Sigmoid colon (tissue), 7 donors: ENCODE results near the gene FNDC11. TPM values are rescaled to one million over a fixed set of nuclear protein-coding genes. Genes with fewer than 3 reads are reported as not detected.
"Not testable (repeated sequence)": the region's sequence is repeated elsewhere in the genome, so short reads cannot be mapped to it uniquely, and the experiment has no call there.

Source experiments
- DNase-seq: peaks from one replicate; pipeline ENCODE4 v3.0.0-alpha.2; 2019
- H3K27ac ChIP-seq, 4 donors: fragments of 200-600 bp; sonication (generic); one replicate each; pipeline ENCODE4 v1.5.1; 2016 to 2019; ENCODE audit warnings: mild to moderate bottlenecking in 1 of 4
- H3K27me3 ChIP-seq, 3 donors: fragments of 200-600 bp; sonication (generic); one replicate each; pipeline ENCODE4 v1.5.1; 2019; ENCODE audit warnings: mild to moderate bottlenecking in 1 of 3
- H3K36me3 ChIP-seq, 4 donors: fragments of 200-600 bp; sonication (generic); one replicate each; pipeline ENCODE4 v1.5.1; 2016 to 2019
- H3K4me1 ChIP-seq, 4 donors: fragments of 200-600 bp; sonication (generic); one replicate each; pipeline ENCODE4 v1.5.1; 2017 to 2019
- H3K4me3 ChIP-seq, 4 donors: fragments of 200-600 bp; sonication (generic); one replicate each; pipeline ENCODE4 v1.5.1; 2017 to 2019; ENCODE audit warnings: mild to moderate bottlenecking in 2 of 4, moderate library complexity in 1 of 4
- H3K9me3 ChIP-seq, 4 donors: fragments of 200-600 bp in 3 of 4; sonication (generic) in 3 of 4; one replicate each; pipeline versions ENCODE4 v1.5.1 to v1.6.1; 2013 to 2019
- CTCF ChIP-seq, 4 experiments: fragments of 450-650 bp in 3 of 4; fragments of 200-600 bp in 1 of 4; IDR thresholded peaks; one replicate each; pipeline ENCODE4 v1.5.1; 2016 to 2019; ENCODE audit warnings: antibody characterized with exemption in 4 of 4, mild to moderate bottlenecking in 3 of 4, moderate library complexity in 2 of 4
- EP300 ChIP-seq, 4 donors: sonication (generic); formaldehyde crosslinking; IDR thresholded peaks; one replicate each; pipeline ENCODE4 v1.6.1; 2017; ENCODE audit warnings: antibody characterized with exemption in 4 of 4
- POLR2A ChIP-seq, 2 donors: fragments of 450-650 bp; IDR thresholded peaks; one replicate each; pipeline ENCODE4 v1.6.1; 2016; ENCODE audit warnings: antibody characterized with exemption in 2 of 2, mild to moderate bottlenecking in 2 of 2, moderate library complexity in 2 of 2
- POLR2AphosphoS5 ChIP-seq, 4 donors: sonication (generic); formaldehyde crosslinking; IDR thresholded peaks; one replicate each; pipeline ENCODE4 v1.6.1; 2017; ENCODE audit warnings: antibody characterized with exemption in 4 of 4
- WGBS, 2 donors: extraction: QIAGEN DNeasy Blood & Tissue Kit; methylation state at CpG; one replicate each; pipeline ENCODE4 v1.1.7; 2013; 5-methylcytosine and 5-hydroxymethylcytosine counted together
- intact Hi-C: fragments of 100-400 bp; cut with DNase I; formaldehyde crosslinking; loops from one replicate; pipeline ENCODE4 v1.15.1; 2023
- polyA plus RNA-seq, 3 donors: library from polyadenylated mRNA; stranded (reverse); fragments of 200-250 nt; gene quantifications; one replicate each; pipeline ENCODE4 v1.2.3, GENCODE V29; 2013
- total RNA-seq, 4 donors: library from RNA; depleted of rRNA; stranded (reverse); fragments of >200 nt; gene quantifications; one replicate each; pipeline ENCODE4 v1.1.0, GENCODE V29; 2016
- donor health status: healthy with polysubstance abuse.
- donor health status: Bipolar disorder and iron deficiency.
- donor health status: healthy.

Gene FNDC11
- total and polyA plus RNA-seq, 7 donors = under 0.01 to 0.55 (median 0.41) TPM; not detected in 1

DNA sequence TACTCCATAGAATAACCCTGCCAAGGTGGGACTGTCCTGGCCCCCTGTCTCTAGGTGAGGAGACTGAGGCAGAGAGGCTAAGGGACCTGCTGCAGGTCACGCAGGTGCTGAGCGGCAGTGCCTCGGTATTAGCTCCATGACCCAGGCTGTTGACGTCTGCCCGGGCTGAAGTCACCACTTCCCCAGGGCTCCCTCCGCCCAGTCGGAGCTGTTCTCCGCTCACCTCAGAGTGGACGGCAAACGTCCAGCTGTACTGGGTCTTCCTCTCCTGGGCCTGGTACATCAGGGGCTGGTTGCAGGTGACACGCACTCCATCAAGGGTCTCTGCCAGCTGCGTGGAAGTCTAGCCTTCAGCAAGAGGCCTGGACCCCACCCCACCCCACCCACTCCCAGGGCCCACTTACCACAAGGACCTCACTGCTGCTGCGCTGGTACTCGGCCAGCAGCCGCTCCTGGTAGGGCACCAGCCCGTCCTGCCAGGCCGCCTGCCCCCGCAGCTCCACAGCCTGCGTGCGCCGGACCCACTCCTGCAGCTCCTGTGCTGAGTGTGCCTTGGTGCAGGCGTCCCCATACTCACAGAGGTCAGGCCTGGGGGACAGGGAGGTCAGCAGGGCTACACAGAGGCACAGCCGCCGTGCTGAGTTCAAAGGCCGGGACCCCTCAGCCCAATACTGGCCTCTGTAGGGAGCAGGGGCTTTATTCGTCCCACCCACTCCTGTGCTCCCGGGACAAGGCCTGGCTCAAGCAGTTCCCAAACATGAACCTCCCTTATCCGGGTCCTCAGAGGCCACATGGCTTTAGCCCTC is 16.5 kb downstream of the FNDC11 start:
- 93 to 95% methylated on average over 28 of the region's 28 CpGs for WGBS, 2 donors
- H3K9me3 ChIP-seq = no peaks in the 10 kb centered on the region
- no peak overlapping the region for H3K27ac ChIP-seq
- H3K4me1 ChIP-seq = peaks cover 0 to 28% (median 18%) of the 10 kb centered on the region in 4 donors
- TF ChIP-seq POLR2A (IDR thresholded peaks at IDR 0.05) (no peak), CTCF (IDR thresholded peaks at IDR 0.05) (no peak), POLR2AphosphoS5 (IDR thresholded peaks at IDR 0.05) (no peak), EP300 (IDR thresholded peaks at IDR 0.05) (no peak)
- DNase-seq = no peak
- intact Hi-C loops = loop anchor here (5.0 kb wide), 1 partner anchor 82 kb away; the partner anchor contains the start of gene STMN3
- no peaks in the 10 kb centered on the region for H3K27me3 ChIP-seq
- no peak overlapping the region for H3K4me3 ChIP-seq
- peaks cover 0 to 11% (median 0%) of the 10 kb centered on the region in 4 donors for H3K36me3 ChIP-seq

GRCh38 chr20:63571087-63571478 is 17.1 kb downstream of the FNDC11 start:
- not testable (repeated sequence) for H3K36me3 ChIP-seq, DNase-seq, H3K27me3 ChIP-seq, H3K4me3 ChIP-seq, H3K27ac ChIP-seq, H3K9me3 ChIP-seq
- 57 to 79% methylated on average over 8 to 9 of the region's 11 CpGs for WGBS, 2 donors
- intact Hi-C loops = loop anchor here (5.0 kb wide), 1 partner anchor 81 kb away; the partner anchor contains the start of gene STMN3
- H3K4me1 ChIP-seq = peaks cover 0 to 28% (median 19%) of the 10 kb centered on the region in 4 donors

- intact Hi-C loops = loop anchor here (5.0 kb wide), 1 partner anchor 80 kb away; the partner anchor contains the start of gene STMN3
Measured at GRCh38 chr20:63572071-63572787, 18.3 kb downstream of the FNDC11 start.

GRCh38 chr20:63572788-63573646 is 19.1 kb downstream of the FNDC11 start:
- peaks cover 0 to 29% (median 27%) of the 10 kb centered on the region in 4 donors for H3K4me1 ChIP-seq
- no peak for DNase-seq
- peak overlapping the region; percentile 88 to 97 (median 92) for H3K4me3 ChIP-seq
- intact Hi-C loops = loop anchor here (1.0 to 5.0 kb wide), 2 partner anchors 35 to 79 kb away; partner anchors contain the start of gene STMN3
- no peak for TF ChIP-seq POLR2A (IDR thresholded peaks at IDR 0.05)
- TF ChIP-seq EP300 (IDR thresholded peaks at IDR 0.05) = no peak
- TF ChIP-seq POLR2AphosphoS5 (IDR thresholded peaks at IDR 0.05) = no peak
- no peaks in the 10 kb centered on the region for H3K9me3 ChIP-seq
- H3K36me3 ChIP-seq = peaks cover 0 to 10% (median 0%) of the 10 kb centered on the region in 4 donors
- peak overlapping the region; percentile 78 to 87 (median 81) for H3K27ac ChIP-seq
- no peaks in the 10 kb centered on the region for H3K27me3 ChIP-seq
- 84 to 88% methylated on average over 34 of the region's 34 CpGs for WGBS, 2 donors

More at GRCh38 chr20:63572071-63572787, 18.3 kb downstream of the FNDC11 start:
- Histone ChIP-seq H3K27ac (no peak overlapping the region), H3K9me3 (no peaks in the 10 kb centered on the region), H3K27me3 (no peaks in the 10 kb centered on the region), H3K4me1 (peaks cover 0 to 28% (median 23%) of the 10 kb centered on the region in 4 donors), H3K36me3 (peaks cover 0 to 10% (median 0%) of the 10 kb centered on the region in 4 donors), H3K4me3 (no peak overlapping the region)
- 91 to 96% methylated on average over 48 of the region's 48 CpGs for WGBS, 2 donors
- no peak for TF ChIP-seq EP300 (IDR thresholded peaks at IDR 0.05)
- no peak for TF ChIP-seq POLR2A (IDR thresholded peaks at IDR 0.05)
- no peak for TF ChIP-seq CTCF (IDR thresholded peaks at IDR 0.05)
- TF ChIP-seq POLR2AphosphoS5 (IDR thresholded peaks at IDR 0.05) = no peak
- DNase-seq = no peak

- no peak for DNase-seq
- Histone ChIP-seq H3K4me1 (peaks cover 0 to 29% (median 27%) of the 10 kb centered on the region in 4 donors), H3K36me3 (peaks cover 0 to 10% (median 0%) of the 10 kb centered on the region in 4 donors), H3K4me3 (peak overlapping the region; percentile 88 to 97 (median 92)), H3K9me3 (no peaks in the 10 kb centered on the region), H3K27me3 (no peaks in the 10 kb centered on the region), H3K27ac (peak overlapping the region; percentile 78 to 87 (median 81))
- TF ChIP-seq CTCF (IDR thresholded peaks at IDR 0.05) (no peak), EP300 (IDR thresholded peaks at IDR 0.05) (no peak), POLR2AphosphoS5 (IDR thresholded peaks at IDR 0.05) (no peak), POLR2A (IDR thresholded peaks at IDR 0.05) (no peak)
- WGBS, 2 donors = 1 to 2% methylated on average over 24 of the region's 24 CpGs
- intact Hi-C loops = loop anchor here (1.0 to 5.0 kb wide), 3 partner anchors 35 to 79 kb away; partner anchors contain the start of genes GMEB2 and STMN3
Measured at GRCh38 chr20:63573647-63574131, 19.7 kb downstream of the FNDC11 start.
